WERI-Rb-1 (cell line): ENCODE data around the gene FASTK.
"Not testable (repeated sequence)": the region's sequence is repeated elsewhere in the genome, so short reads cannot be mapped to it uniquely, and the experiment has no call there.

Experiments used
- DNase-seq: peaks from one replicate; pipeline ENCODE4 v3.0.0-alpha.2; 2020
- H3K27ac ChIP-seq: fragments of 250-450 bp; sonication (Bioruptor Pico); 2 replicates; pipeline ENCODE4 v1.5.1; 2020; ENCODE audit warnings: mild to moderate bottlenecking, moderate library complexity
- H3K27me3 ChIP-seq: fragments of 250-450 bp; sonication (Bioruptor Pico); 2 replicates; pipeline ENCODE4 v1.5.1; 2021; ENCODE audit warnings: mild to moderate bottlenecking, low read depth, moderate library complexity; ENCODE audit not compliant: insufficient read depth, severe bottlenecking
- H3K36me3 ChIP-seq: fragments of 250-450 bp; sonication (Bioruptor Pico); 2 replicates; pipeline ENCODE4 v1.5.1; 2020; ENCODE audit warnings: mild to moderate bottlenecking, moderate library complexity
- H3K4me3 ChIP-seq: 2 replicates; pipeline ENCODE4 v1.5.1; 2011; ENCODE audit warnings: low read depth, mild to moderate bottlenecking, control low read depth, low read length
- H3K9me3 ChIP-seq: fragments of 250-450 bp; sonication (Bioruptor Pico); 2 replicates; pipeline ENCODE4 v1.5.1; 2021; ENCODE audit warnings: mild to moderate bottlenecking, moderate library complexity; ENCODE audit not compliant: severe bottlenecking
- CTCF ChIP-seq: IDR thresholded peaks from 2 replicates; pipeline ENCODE4 v1.5.1; 2011; ENCODE audit warnings: low read depth, mild to moderate bottlenecking, control low read depth, inconsistent platforms, low read length

The FASTK gene

GRCh38 chr7:151043959-151044358 is 36.6 kb downstream of the FASTK start:
- Histone ChIP-seq H3K4me3 (no peak overlapping the region), H3K9me3 (no peaks in the 10 kb centered on the region), H3K36me3 (peaks cover 3% of the 10 kb centered on the region; the same call in 1 of the 2 replicates), H3K27ac (no peak overlapping the region), H3K27me3 (no peaks in the 10 kb centered on the region)
- no peak for TF ChIP-seq CTCF
- DNase-seq: no peak

- H3K9me3 ChIP-seq, H3K4me3 ChIP-seq, DNase-seq, H3K36me3 ChIP-seq, H3K27me3 ChIP-seq, H3K27ac ChIP-seq: not testable (repeated sequence)
These were observed 37.2 kb downstream of the FASTK start for GRCh38 chr7:151043449-151043848.

GRCh38 chr7:151040616-151041375 is 39.8 kb downstream of the FASTK start:
- no peak overlapping the region for H3K4me3 ChIP-seq
- H3K36me3 ChIP-seq: peaks cover 3% of the 10 kb centered on the region; the same call in 1 of the 2 replicates
- H3K27ac ChIP-seq: no peak overlapping the region
- DNase-seq: no peak
- no peak for TF ChIP-seq CTCF
- no peaks in the 10 kb centered on the region for H3K9me3 ChIP-seq
- H3K27me3 ChIP-seq: no peaks in the 10 kb centered on the region

- DNase-seq: peak; percentile 56
- Histone ChIP-seq H3K36me3 (peaks cover 4% of the 10 kb centered on the region), H3K4me3 (no peak overlapping the region), H3K27ac (peak overlapping the region; percentile 24), H3K9me3 (no peaks in the 10 kb centered on the region), H3K27me3 (no peaks in the 10 kb centered on the region)
- no peak for TF ChIP-seq CTCF
These were observed 40.6 kb downstream of the FASTK start for GRCh38 chr7:151039850-151040548.

- DNase-seq: peak; percentile 59
- H3K9me3 ChIP-seq: no peaks in the 10 kb centered on the region
- no peak for TF ChIP-seq CTCF
- no peak overlapping the region for H3K4me3 ChIP-seq
- H3K27me3 ChIP-seq: no peaks in the 10 kb centered on the region
- peaks cover 9% of the 10 kb centered on the region for H3K36me3 ChIP-seq
- peak overlapping the region; percentile 24 for H3K27ac ChIP-seq
These were observed 41.4 kb downstream of the FASTK start for GRCh38 chr7:151038951-151039849.

GRCh38 chr7:151035902-151036301 is 44.7 kb downstream of the FASTK start:
- peaks cover 9% of the 10 kb centered on the region for H3K36me3 ChIP-seq

More at GRCh38 chr7:151035902-151036301, 44.7 kb downstream of the FASTK start:
- H3K4me3 ChIP-seq: no peak overlapping the region
- no peaks in the 10 kb centered on the region for H3K9me3 ChIP-seq
- no peak overlapping the region for H3K27ac ChIP-seq
- no peak for DNase-seq
- no peaks in the 10 kb centered on the region for H3K27me3 ChIP-seq
- TF ChIP-seq CTCF: no peak
